HL-60 (cell line): ENCODE data around the gene FBLN5.

ENCODE experiments used
- DNase-seq, 2 experiments: peaks; one replicate each; pipeline ENCODE4 v3.0.0-alpha.2; 2010 to 2020; ENCODE audit warnings: low read depth in 1 of 2, low spot score in 1 of 2
- H3K27ac ChIP-seq: fragments of 250-450 bp; sonication (Bioruptor Pico); replicated peaks from 2 replicates; pipeline ENCODE4 v1.5.1; 2020; ENCODE audit warnings: mild to moderate bottlenecking, moderate library complexity
- H3K27me3 ChIP-seq: fragments of 250-450 bp; sonication (Bioruptor Pico); 2 replicates; pipeline ENCODE4 v1.5.1; 2021; ENCODE audit warnings: mild to moderate bottlenecking, moderate library complexity; ENCODE audit not compliant: insufficient read depth, poor library complexity, severe bottlenecking
- H3K4me3 ChIP-seq: replicated peaks from 2 replicates; pipeline ENCODE4 v1.5.1; 2011; ENCODE audit warnings: mild to moderate bottlenecking, control low read depth, low read length; ENCODE audit not compliant: insufficient read depth
- GABPA ChIP-seq: IDR thresholded peaks from 2 replicates; pipeline ENCODE4 v1.6.1; 2012; ENCODE audit warnings: low read depth
- POLR2AphosphoS5 ChIP-seq: IDR thresholded peaks from 2 replicates; pipeline ENCODE4 v1.6.1; 2012; ENCODE audit warnings: low read depth
- REST ChIP-seq: IDR thresholded peaks from 2 replicates; pipeline ENCODE4 v1.6.1; 2012; ENCODE audit warnings: low read depth; ENCODE audit not compliant: insufficient replicate concordance
- SPI1 ChIP-seq: IDR thresholded peaks from 2 replicates; pipeline ENCODE4 v1.6.1; 2012; ENCODE audit warnings: low read depth, mild to moderate bottlenecking, borderline replicate concordance
- TF ChIP-seq, protein P1 (sequence below): IDR thresholded peaks from one replicate; pipeline ENCODE4 v1.5.1; 2011; ENCODE audit warnings: low read length, control low read depth, inconsistent platforms; ENCODE audit not compliant: insufficient read depth

The FBLN5 gene

DNA sequence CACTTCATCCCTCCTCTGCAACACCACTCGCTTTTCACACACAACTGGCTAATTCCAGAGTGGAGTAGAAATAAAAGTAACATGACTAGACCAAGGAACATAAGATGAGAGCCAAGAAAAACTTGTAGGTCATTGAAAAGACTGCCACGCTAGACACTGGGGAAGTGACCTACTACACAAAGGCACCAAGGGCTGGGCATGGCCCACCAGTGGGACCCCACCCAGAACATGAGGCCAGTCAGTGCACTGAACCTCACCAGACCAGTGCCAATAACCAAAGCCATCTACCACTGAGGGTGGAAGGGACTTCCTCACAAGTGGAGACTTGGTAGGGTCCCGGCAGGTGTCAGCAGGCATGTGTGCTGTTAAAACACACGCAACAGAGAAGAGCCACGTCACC lies 19.7 kb downstream of the FBLN5 start:
- no peak for DNase-seq
- no peak overlapping the region for H3K4me3 ChIP-seq
- peaks cover under 1% of the 10 kb centered on the region for H3K27me3 ChIP-seq
- TF ChIP-seq GABPA (no peak), REST (no peak), POLR2AphosphoS5 (no peak), SPI1 (no peak)
- H3K27ac ChIP-seq, result no peak overlapping the region

DNA sequence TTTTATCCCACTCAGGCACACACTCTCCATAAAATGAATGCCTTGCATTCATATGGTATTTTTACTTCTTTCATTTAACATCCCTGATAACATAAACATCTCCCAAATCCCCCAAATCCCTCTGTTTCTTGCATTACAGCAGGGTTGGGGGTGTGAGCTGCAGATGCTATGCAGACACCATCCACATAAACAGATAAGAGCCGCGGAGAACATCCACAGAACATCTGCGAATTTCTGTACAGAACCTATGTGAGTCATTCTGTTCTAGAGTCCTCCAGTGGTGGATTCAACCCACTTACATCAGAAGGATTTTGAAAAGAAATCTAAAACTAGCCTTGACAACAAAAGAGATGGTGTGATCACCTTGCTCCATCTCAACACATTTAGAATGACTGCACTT lies 20.3 kb downstream of the FBLN5 start:
- Histone ChIP-seq H3K27me3 (no peaks in the 10 kb centered on the region), H3K27ac (no peak overlapping the region), H3K4me3 (no peak overlapping the region)
- TF ChIP-seq GABPA, result no peak
- no peak for TF ChIP-seq SPI1
- TF ChIP-seq REST, result no peak
- no peak for TF ChIP-seq POLR2AphosphoS5
- TF ChIP-seq, protein P1, sequence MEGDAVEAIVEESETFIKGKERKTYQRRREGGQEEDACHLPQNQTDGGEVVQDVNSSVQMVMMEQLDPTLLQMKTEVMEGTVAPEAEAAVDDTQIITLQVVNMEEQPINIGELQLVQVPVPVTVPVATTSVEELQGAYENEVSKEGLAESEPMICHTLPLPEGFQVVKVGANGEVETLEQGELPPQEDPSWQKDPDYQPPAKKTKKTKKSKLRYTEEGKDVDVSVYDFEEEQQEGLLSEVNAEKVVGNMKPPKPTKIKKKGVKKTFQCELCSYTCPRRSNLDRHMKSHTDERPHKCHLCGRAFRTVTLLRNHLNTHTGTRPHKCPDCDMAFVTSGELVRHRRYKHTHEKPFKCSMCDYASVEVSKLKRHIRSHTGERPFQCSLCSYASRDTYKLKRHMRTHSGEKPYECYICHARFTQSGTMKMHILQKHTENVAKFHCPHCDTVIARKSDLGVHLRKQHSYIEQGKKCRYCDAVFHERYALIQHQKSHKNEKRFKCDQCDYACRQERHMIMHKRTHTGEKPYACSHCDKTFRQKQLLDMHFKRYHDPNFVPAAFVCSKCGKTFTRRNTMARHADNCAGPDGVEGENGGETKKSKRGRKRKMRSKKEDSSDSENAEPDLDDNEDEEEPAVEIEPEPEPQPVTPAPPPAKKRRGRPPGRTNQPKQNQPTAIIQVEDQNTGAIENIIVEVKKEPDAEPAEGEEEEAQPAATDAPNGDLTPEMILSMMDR, result no peak
- DNase-seq, result no peak

- TF ChIP-seq REST (no peak), GABPA (no peak), SPI1 (no peak), POLR2AphosphoS5 (no peak)
- TF ChIP-seq, protein P1, result no peak
- H3K27me3 ChIP-seq, result no peaks in the 10 kb centered on the region
- H3K4me3 ChIP-seq, result no peak overlapping the region
- no peak for DNase-seq
- no peak overlapping the region for H3K27ac ChIP-seq
These were observed 21.2 kb downstream of the FBLN5 start for GRCh38 chr14:91926131-91926890.

- H3K27ac ChIP-seq, result no peak overlapping the region
- TF ChIP-seq REST (no peak), SPI1 (no peak), POLR2AphosphoS5 (no peak), GABPA (no peak)
- TF ChIP-seq, protein P1, result no peak
- no peak for DNase-seq
- H3K27me3 ChIP-seq, result no peaks in the 10 kb centered on the region
- H3K4me3 ChIP-seq, result no peak overlapping the region
These were observed 21.8 kb downstream of the FBLN5 start for GRCh38 chr14:91925727-91926121.
